MV-4-11 (cell line): ENCODE data around the gene IZUMO2.
"Not testable (repeated sequence)": the region's sequence is repeated elsewhere in the genome, so short reads cannot be mapped to it uniquely, and the experiment has no call there.

Experiments used
- DNase-seq: peaks from one replicate; lab custom pipeline; 2025; lab: John Stamatoyannopoulos, UW

IZUMO2 gene

GRCh38 chr19:50135856-50136602 lies 27.1 kb downstream of the IZUMO2 start:
- not testable (repeated sequence) for DNase-seq

- DNase-seq, result not testable (repeated sequence)
Measured at GRCh38 chr19:50134777-50135719, 28.0 kb downstream of the IZUMO2 start.

- not testable (repeated sequence) for DNase-seq
Measured at GRCh38 chr19:50133518-50134492, 29.3 kb downstream of the IZUMO2 start.

- DNase-seq, result not testable (repeated sequence)
Measured at GRCh38 chr19:50104012-50104411, 59.1 kb downstream of the IZUMO2 start.

GRCh38 chr19:50103405-50103804 lies 59.7 kb downstream of the IZUMO2 start:
- DNase-seq, result not testable (repeated sequence)
